Keratinocyte (primary cell): ENCODE results near the gene DHX57. TPM values are rescaled to one million over a fixed set of nuclear protein-coding genes. Genes with fewer than 3 reads are reported as not detected.

ENCODE experiments used
- DNase-seq: peaks from one replicate; pipeline ENCODE4 v3.0.0-alpha.2; 2011; ENCODE audit warnings: low read depth, missing footprints, low spot score
- FAIRE-seq: peaks from 2 replicates; lab custom pipeline; 2011; peaks lifted over from hg19 to GRCh38; lab: Jason Lieb, UNC
- H2AFZ ChIP-seq: 2 replicates; pipeline ENCODE4 v1.6.0; 2012; ENCODE audit warnings: low read length, control low read depth, inconsistent platforms; ENCODE audit not compliant: control insufficient read depth
- H3K27ac ChIP-seq: 2 replicates; pipeline ENCODE4 v1.5.1; 2011; ENCODE audit warnings: low read length; ENCODE audit not compliant: control insufficient read depth, insufficient read depth
- H3K27me3 ChIP-seq: 3 replicates; pipeline ENCODE4 v1.6.0; 2011; ENCODE audit warnings: low read length; ENCODE audit not compliant: control insufficient read depth, insufficient read depth; ENCODE audit errors: extremely low read depth
- H3K36me3 ChIP-seq, 2 experiments: 2 replicates in 1 of 2; 3 replicates in 1 of 2; pipeline ENCODE4 v1.5.1; 2011; ENCODE audit warnings: low read length in 2 of 2, mild to moderate bottlenecking in 1 of 2; ENCODE audit not compliant: control insufficient read depth in 2 of 2, insufficient read depth in 2 of 2; ENCODE audit errors: extremely low read depth in 1 of 2
- H3K4me1 ChIP-seq: 3 replicates; pipeline ENCODE4 v1.5.1; 2011; ENCODE audit warnings: low read length; ENCODE audit not compliant: control insufficient read depth, insufficient read depth; ENCODE audit errors: extremely low read depth
- H3K4me2 ChIP-seq: 3 replicates; pipeline ENCODE4 v1.6.0; 2011; ENCODE audit warnings: low read depth, low read length; ENCODE audit not compliant: control insufficient read depth, insufficient read depth; ENCODE audit errors: extremely low read depth
- H3K4me3 ChIP-seq, 3 experiments: fragments of 200-600 bp in 1 of 3; sonication (generic) in 1 of 3; 2 replicates in 2 of 3; 3 replicates in 1 of 3; pipeline ENCODE4 v1.5.1; 2011 to 2016; ENCODE audit warnings: low read length in 3 of 3, mild to moderate bottlenecking in 3 of 3, control low read depth in 2 of 3, inconsistent platforms in 1 of 3, low read depth in 1 of 3, mixed read lengths in 1 of 3, mixed run types in 1 of 3, moderate library complexity in 1 of 3; ENCODE audit not compliant: control insufficient read depth in 2 of 3, insufficient read depth in 2 of 3; ENCODE audit errors: extremely low read depth in 1 of 3
- H3K79me2 ChIP-seq: 2 replicates; pipeline ENCODE4 v1.6.0; 2012; ENCODE audit warnings: low read length; ENCODE audit not compliant: control insufficient read depth, insufficient read depth
- H3K9ac ChIP-seq: 3 replicates; pipeline ENCODE4 v1.6.0; 2011; ENCODE audit warnings: low read length; ENCODE audit not compliant: control insufficient read depth, insufficient read depth; ENCODE audit errors: extremely low read depth
- H3K9me1 ChIP-seq: 3 replicates; pipeline ENCODE4 v1.6.0; 2011; ENCODE audit warnings: low read length; ENCODE audit not compliant: control insufficient read depth, insufficient read depth; ENCODE audit errors: extremely low read depth
- H3K9me3 ChIP-seq: 2 replicates; pipeline ENCODE4 v1.5.1; 2012; ENCODE audit warnings: low read depth, low read length; ENCODE audit not compliant: control insufficient read depth
- H4K20me1 ChIP-seq: 3 replicates; pipeline ENCODE4 v1.6.0; 2011; ENCODE audit warnings: low read length; ENCODE audit not compliant: control insufficient read depth, insufficient read depth; ENCODE audit errors: extremely low read depth
- CTCF ChIP-seq, 3 experiments: IDR thresholded peaks in 1 of 3; conservative IDR thresholded peaks in 1 of 3; optimal IDR thresholded peaks in 1 of 3; 2 replicates in 2 of 3; 3 replicates in 1 of 3; pipeline versions ENCODE3 to v1.5.1; 2011; ENCODE audit warnings: low read length in 3 of 3, mild to moderate bottlenecking in 3 of 3, moderate library complexity in 2 of 3, control low read depth in 1 of 3, inconsistent platforms in 1 of 3; ENCODE audit not compliant: insufficient read depth in 2 of 3; ENCODE audit errors: extremely low read depth in 1 of 3
- EZH2 ChIP-seq: IDR thresholded peaks from one replicate; pipeline ENCODE4 v1.6.1; 2012; ENCODE audit warnings: inconsistent platforms, mild to moderate bottlenecking, low read length, moderate library complexity
- dilution Hi-C: fragments of 300-500 bp; cut with MboI; formaldehyde crosslinking; loops from one replicate; pipeline ENCODE4 v1.7.0; 2020; ENCODE audit warnings: low sequenced_read_pairs; ENCODE audit not compliant: extremely low pct_ligation_motif_present
- polyA plus RNA-seq, 5 experiments: library from polyadenylated mRNA; depleted of rRNA in 3 of 5; stranded (reverse) in 3 of 5; stranded (forward) in 1 of 5; unstranded in 1 of 5; fragments of >200 nt; gene quantifications; 1 replicate in 1 of 5; 2 replicates in 3 of 5; 3 replicates in 1 of 5; pipeline versions ENCODE4 v1.2.1 to v1.2.3, GENCODE V29; 2011 to 2012; ENCODE audit warnings: missing spikeins in 2 of 5, low read depth in 1 of 5, low replicate concordance in 1 of 5

The DHX57 gene
- polyA plus RNA-seq, 1 donor (not counting 4 experiments of a cell fraction or from before 2014, with no cell fraction given), result 19.0 TPM

DNA sequence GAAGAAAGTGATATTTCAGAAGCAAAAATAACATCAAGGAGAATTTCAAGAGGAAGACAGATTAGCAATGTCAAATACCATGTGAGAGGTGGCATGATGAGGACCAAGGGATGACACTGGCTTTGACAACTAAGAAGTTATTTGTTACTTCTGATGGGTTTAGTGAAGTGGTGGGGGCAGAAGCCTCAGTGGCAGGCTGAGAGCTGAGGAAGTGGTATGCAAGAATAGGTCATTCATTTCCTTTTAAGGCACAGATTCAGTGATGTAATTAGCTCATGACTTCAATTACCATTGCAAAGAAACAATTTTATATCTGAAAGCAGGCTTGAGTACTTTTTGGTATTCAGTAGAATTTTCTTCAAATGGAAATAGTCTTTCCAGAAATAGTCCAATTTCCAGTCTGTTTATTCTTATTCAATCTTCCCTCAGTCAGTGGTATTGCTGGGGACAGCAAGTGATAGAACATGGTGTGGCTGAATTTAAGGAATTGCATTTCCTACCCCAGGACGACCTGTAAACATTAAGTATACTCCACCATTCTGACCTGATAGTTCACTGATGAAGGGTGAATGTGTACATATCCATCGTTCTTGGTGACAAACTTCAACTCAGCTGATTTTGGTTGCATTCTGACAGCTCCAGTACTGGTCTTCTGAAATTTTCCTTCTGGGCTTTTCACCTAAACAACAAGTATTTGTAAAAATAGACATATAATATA is 69.6 kb downstream of the DHX57 start:
- no peaks in the 10 kb centered on the region for H3K27me3 ChIP-seq
- H3K79me2 ChIP-seq, result no peaks in the 10 kb centered on the region
- H3K4me2 ChIP-seq, result no peak overlapping the region
- H3K9ac ChIP-seq, result no peak overlapping the region
- no peaks in the 10 kb centered on the region for H3K4me1 ChIP-seq
- H3K36me3 ChIP-seq, result peaks cover 3 to 10% of the 10 kb centered on the region in 2 experiments
- no peak overlapping the region for H2AFZ ChIP-seq
- no peak overlapping the region for H3K27ac ChIP-seq
- no peaks in the 10 kb centered on the region for H3K9me1 ChIP-seq
- FAIRE-seq (no peak), DNase-seq (no peak)
- dilution Hi-C loops, result no loop called here
- no peak overlapping the region for H3K4me3 ChIP-seq
- no peaks in the 10 kb centered on the region for H3K9me3 ChIP-seq
- TF ChIP-seq CTCF (optimal IDR thresholded peaks at IDR 0.05 in 1 of 3, IDR thresholded peaks at IDR 0.05 in 1 of 3, conservative IDR thresholded peaks at IDR 0.05 in 1 of 3; ENCODE audit: extremely low read depth in 1 of 3, insufficient read depth in 2 of 3, low read length in 3 of 3) (no peak), EZH2 (no peak)
- no peaks in the 10 kb centered on the region for H4K20me1 ChIP-seq

DNA sequence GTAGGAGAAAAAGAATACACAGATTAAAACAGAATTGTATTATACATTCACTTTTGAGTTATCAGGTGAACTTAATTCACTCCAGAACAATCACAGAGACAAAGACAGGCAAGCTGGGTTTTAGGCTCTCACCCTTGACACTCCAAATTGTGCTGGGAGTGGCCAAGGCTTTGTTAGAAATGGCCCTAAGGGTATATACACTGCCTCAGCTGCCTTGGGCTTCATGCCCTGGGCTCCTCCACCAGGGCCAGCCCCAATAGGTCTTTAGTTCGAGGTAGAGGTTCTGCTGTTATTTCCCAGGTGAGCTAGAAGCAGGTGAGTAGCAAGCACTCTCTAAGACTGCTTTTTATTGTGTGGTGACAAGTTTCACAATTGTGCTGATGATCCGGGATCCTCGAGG is 77.8 kb downstream of the DHX57 start:
- Histone ChIP-seq H3K4me2 (no peak overlapping the region), H3K9ac (no peak overlapping the region), H4K20me1 (no peaks in the 10 kb centered on the region), H2AFZ (no peak overlapping the region), H3K9me3 (no peaks in the 10 kb centered on the region), H3K36me3 (peaks cover 4 to 10% of the 10 kb centered on the region in 2 experiments), H3K27ac (no peak overlapping the region), H3K4me3 (no peak overlapping the region), H3K4me1 (no peaks in the 10 kb centered on the region), H3K79me2 (no peaks in the 10 kb centered on the region), H3K27me3 (no peaks in the 10 kb centered on the region), H3K9me1 (no peaks in the 10 kb centered on the region)
- DNase-seq (no peak), FAIRE-seq (no peak)
- TF ChIP-seq EZH2 (no peak), CTCF (optimal IDR thresholded peaks at IDR 0.05 in 1 of 3, IDR thresholded peaks at IDR 0.05 in 1 of 3, conservative IDR thresholded peaks at IDR 0.05 in 1 of 3; ENCODE audit: extremely low read depth in 1 of 3, insufficient read depth in 2 of 3, low read length in 3 of 3) (no peak)
- dilution Hi-C loops, result no loop called here
